GM18519 (cell line): ENCODE data around the gene SLU7.

Experiments used
- ATAC-seq: cut with Tn5 transposase; IDR thresholded peaks from one replicate; pipeline ENCODE4 v1.9.1; 2021; ENCODE audit warnings: mild to moderate bottlenecking, moderate library complexity; ENCODE audit not compliant: unreplicated experiment, low FRiP score

SLU7 gene

GRCh38 chr5:160369990-160370712 is 48.7 kb downstream of the SLU7 start, which contains the start of gene C1QTNF2:
Gene C1QTNF2, minus strand, starts transcription at chr5:160370626. Its CDS starts 15,615 bp downstream, at chr5:160355011.
- ATAC-seq: no peak

GRCh38 chr5:160367885-160368284 is 51.0 kb downstream of the SLU7 start:
- no peak for ATAC-seq

GRCh38 chr5:160367261-160367660 is 51.6 kb downstream of the SLU7 start:
- no peak for ATAC-seq

GRCh38 chr5:160366230-160366629 is 52.7 kb downstream of the SLU7 start:
- no peak for ATAC-seq

- ATAC-seq: no peak
Measured at GRCh38 chr5:160363660-160364395, 55.1 kb downstream of the SLU7 start.

- no peak for ATAC-seq
Measured at GRCh38 chr5:160363211-160363610, 55.7 kb downstream of the SLU7 start.

GRCh38 chr5:160361624-160362228 is 57.2 kb downstream of the SLU7 start:
- no peak for ATAC-seq

- ATAC-seq: no peak
Measured at GRCh38 chr5:160360310-160360709, 58.6 kb downstream of the SLU7 start.

GRCh38 chr5:160359816-160360215 is 59.1 kb downstream of the SLU7 start:
- no peak for ATAC-seq

- ATAC-seq: no peak
Measured at GRCh38 chr5:160359242-160359641, 59.6 kb downstream of the SLU7 start.

GRCh38 chr5:160357861-160358411 is 60.9 kb downstream of the SLU7 start:
- no peak for ATAC-seq

- no peak for ATAC-seq
Measured at GRCh38 chr5:160357394-160357793, 61.5 kb downstream of the SLU7 start.

- no peak for ATAC-seq
Measured at GRCh38 chr5:160356550-160357347, 62.1 kb downstream of the SLU7 start.

- no peak for ATAC-seq
Measured at GRCh38 chr5:160354666-160355065, 64.2 kb downstream of the SLU7 start.

- ATAC-seq: no peak
Measured at GRCh38 chr5:160353379-160353778, 65.5 kb downstream of the SLU7 start.

- no peak for ATAC-seq
Measured at GRCh38 chr5:160352308-160352707, 66.6 kb downstream of the SLU7 start.
